Bronchial epithelial cell (primary cell): Measurements from ENCODE around the gene TAS2R38. TPM values are rescaled to one million over a fixed set of nuclear protein-coding genes. Genes with fewer than 3 reads are reported as not detected.

Experiments used
- DNase-seq: peaks from one replicate; pipeline ENCODE4 v3.0.0-alpha.2; 2010; ENCODE audit warnings: low read depth
- FAIRE-seq: peaks from 2 replicates; lab custom pipeline; 2011; peaks lifted over from hg19 to GRCh38; lab: Jason Lieb, UNC
- H3K27me3 ChIP-seq: 2 replicates; pipeline ENCODE4 v1.5.1; 2011; ENCODE audit warnings: low read length; ENCODE audit not compliant: control insufficient read depth, insufficient read depth
- H3K36me3 ChIP-seq: 2 replicates; pipeline ENCODE4 v1.5.1; 2011; ENCODE audit warnings: low read length; ENCODE audit not compliant: control insufficient read depth, insufficient read depth
- H3K4me3 ChIP-seq: 2 replicates; pipeline ENCODE4 v1.5.1; 2011; ENCODE audit warnings: mild to moderate bottlenecking, low read depth, low read length, control low read depth
- CTCF ChIP-seq: IDR thresholded peaks from 2 replicates; pipeline ENCODE4 v1.5.1; 2011; ENCODE audit warnings: mild to moderate bottlenecking, moderate library complexity, low read length, control low read depth, inconsistent platforms; ENCODE audit not compliant: insufficient read depth, severe bottlenecking
- total RNA-seq: library from RNA; depleted of rRNA; stranded (reverse); fragments of >200 nt; gene quantifications from 2 replicates; pipeline ENCODE4 v1.2.1, GENCODE V29; 2014

TAS2R38 gene
- total RNA-seq, 1 donor from 2014 or later: not detected

- TF ChIP-seq CTCF: no peak
- Histone ChIP-seq H3K27me3 (no peaks in the 10 kb centered on the region), H3K36me3 (no peaks in the 10 kb centered on the region), H3K4me3 (no peak overlapping the region)
- no peak for FAIRE-seq
- no peak for DNase-seq
These were observed 25.6 kb upstream of the TAS2R38 start for GRCh38 chr7:141999058-141999623.

GRCh38 chr7:141993354-141993753 is 19.8 kb upstream of the TAS2R38 start:
- no peak overlapping the region for H3K4me3 ChIP-seq
- no peak for FAIRE-seq
- DNase-seq: no peak
- H3K27me3 ChIP-seq: no peaks in the 10 kb centered on the region
- no peak for TF ChIP-seq CTCF
- H3K36me3 ChIP-seq: no peaks in the 10 kb centered on the region

GRCh38 chr7:141992688-141993087 is 19.1 kb upstream of the TAS2R38 start:
- H3K36me3 ChIP-seq: no peaks in the 10 kb centered on the region
- H3K4me3 ChIP-seq: no peak overlapping the region
- FAIRE-seq: no peak
- DNase-seq: no peak
- TF ChIP-seq CTCF: no peak
- no peaks in the 10 kb centered on the region for H3K27me3 ChIP-seq

GRCh38 chr7:141992156-141992555 is 18.6 kb upstream of the TAS2R38 start:
- FAIRE-seq: no peak
- Histone ChIP-seq H3K4me3 (no peak overlapping the region), H3K36me3 (no peaks in the 10 kb centered on the region), H3K27me3 (no peaks in the 10 kb centered on the region)
- TF ChIP-seq CTCF: no peak
- DNase-seq: peak; percentile 69

GRCh38 chr7:141991140-141991539 is 17.6 kb upstream of the TAS2R38 start:
- Histone ChIP-seq H3K36me3 (no peaks in the 10 kb centered on the region), H3K4me3 (no peak overlapping the region), H3K27me3 (no peaks in the 10 kb centered on the region)
- no peak for TF ChIP-seq CTCF
- DNase-seq (no peak), FAIRE-seq (no peak)
